Neuronal stem cell (in vitro differentiated cells): ENCODE results near the gene UGT3A1.

Source experiments
- DNase-seq: peaks from one replicate; pipeline ENCODE4 v3.0.0-alpha.2; 2013; ENCODE audit warnings: low spot score
- H2AFZ ChIP-seq: one replicate; pipeline ENCODE4 v1.6.1; 2013; ENCODE audit warnings: mild to moderate bottlenecking, low read length, inconsistent platforms
- H2AK5ac ChIP-seq: 2 replicates; pipeline ENCODE4 v1.6.1; 2013; ENCODE audit warnings: low read depth, mild to moderate bottlenecking, inconsistent platforms, low read length, moderate library complexity, mixed read lengths
- H2BK120ac ChIP-seq: 2 replicates; pipeline ENCODE4 v1.6.1; 2013; ENCODE audit warnings: low read depth, mild to moderate bottlenecking, inconsistent platforms, low read length, moderate library complexity, mixed read lengths
- H2BK12ac ChIP-seq: one replicate; pipeline ENCODE4 v1.6.1; 2013; ENCODE audit warnings: low read length, inconsistent platforms
- H2BK15ac ChIP-seq: 2 replicates; pipeline ENCODE4 v1.6.1; 2013; ENCODE audit warnings: mild to moderate bottlenecking, low read length, inconsistent platforms, mixed read lengths
- H2BK5ac ChIP-seq: one replicate; pipeline ENCODE4 v1.6.1; 2013; ENCODE audit warnings: inconsistent platforms, mild to moderate bottlenecking, low read length, moderate library complexity
- H3K14ac ChIP-seq: one replicate; pipeline ENCODE4 v1.6.1; 2013; ENCODE audit warnings: low read length, inconsistent platforms
- H3K18ac ChIP-seq: 2 replicates; pipeline ENCODE4 v1.6.1; 2013; ENCODE audit warnings: low read length, inconsistent platforms
- H3K23ac ChIP-seq: 2 replicates; pipeline ENCODE4 v1.6.1; 2013; ENCODE audit warnings: low read depth, mild to moderate bottlenecking, mixed read lengths, low read length, inconsistent platforms; ENCODE audit not compliant: poor library complexity
- H3K27ac ChIP-seq: replicated peaks from 3 replicates; pipeline ENCODE4 v1.5.1; 2013; ENCODE audit warnings: low read length, inconsistent platforms
- H3K27me3 ChIP-seq, 3 experiments: 2 replicates each; pipeline ENCODE4 v1.6.1; 2013; ENCODE audit warnings: low read length in 3 of 3, mild to moderate bottlenecking in 2 of 3, inconsistent platforms in 1 of 3, low read depth in 1 of 3, mixed read lengths in 1 of 3, moderate library complexity in 1 of 3; ENCODE audit not compliant: control insufficient read depth in 3 of 3, insufficient read depth in 3 of 3
- H3K36me3 ChIP-seq, 2 donors: replicated peaks in 1 of 2; 2 replicates each; pipeline ENCODE4 v1.6.1; 2013; ENCODE audit warnings: low read length in 2 of 2; ENCODE audit not compliant: control insufficient read depth in 2 of 2, insufficient read depth in 2 of 2
- H3K4ac ChIP-seq: 2 replicates; pipeline ENCODE4 v1.6.1; 2013; ENCODE audit warnings: inconsistent platforms, mild to moderate bottlenecking, low read length, moderate library complexity
- H3K4me1 ChIP-seq, 2 donors: 1 replicate in 1 of 2; 2 replicates in 1 of 2; pipeline ENCODE4 v1.6.1; 2013; ENCODE audit warnings: low read length in 2 of 2, low read depth in 1 of 2; ENCODE audit not compliant: control insufficient read depth in 2 of 2, insufficient read depth in 1 of 2
- H3K4me2 ChIP-seq: one replicate; pipeline ENCODE4 v1.6.1; 2013; ENCODE audit warnings: mild to moderate bottlenecking, low read length, inconsistent platforms; ENCODE audit not compliant: insufficient read depth, poor library complexity, severe bottlenecking
- H3K4me3 ChIP-seq, 2 donors: 2 replicates each; pipeline ENCODE4 v1.5.1; 2013; ENCODE audit warnings: low read length in 2 of 2, mild to moderate bottlenecking in 2 of 2, inconsistent platforms in 1 of 2, moderate library complexity in 1 of 2
- H3K79me1 ChIP-seq: one replicate; pipeline ENCODE4 v1.6.1; 2013; ENCODE audit warnings: low read depth, mild to moderate bottlenecking, inconsistent platforms, low read length, moderate library complexity
- H3K9ac ChIP-seq: one replicate; pipeline ENCODE4 v1.6.1; 2013; ENCODE audit warnings: mild to moderate bottlenecking, low read depth, low read length, inconsistent platforms; ENCODE audit not compliant: poor library complexity
- H3K9me3 ChIP-seq, 2 donors: replicated peaks in 1 of 2; 2 replicates each; pipeline versions ENCODE3 to v1.6.1; 2013; ENCODE audit warnings: low read length in 2 of 2, mild to moderate bottlenecking in 2 of 2, inconsistent platforms in 1 of 2, low read depth in 1 of 2, mixed read lengths in 1 of 2, moderate library complexity in 1 of 2; ENCODE audit not compliant: control insufficient read depth in 2 of 2, insufficient read depth in 1 of 2
- H4K8ac ChIP-seq: one replicate; pipeline ENCODE4 v1.6.1; 2013; ENCODE audit warnings: low read depth, mild to moderate bottlenecking, inconsistent platforms, low read length, moderate library complexity
- H4K91ac ChIP-seq: one replicate; pipeline ENCODE4 v1.6.1; 2013; ENCODE audit warnings: low read length, low read depth, mild to moderate bottlenecking, inconsistent platforms; ENCODE audit not compliant: poor library complexity
- WGBS, 2 donors: extraction: QIAGEN DNeasy Blood & Tissue Kit; methylation state at CpG; one replicate each; pipeline ENCODE4 v1.1.7; 2013; ENCODE audit warnings: missing lambda C conversion rate in 2 of 2, mixed read lengths in 1 of 2; ENCODE audit not compliant: insufficient read length in 2 of 2, insufficient replicate concordance in 1 of 2; ENCODE audit errors: extremely low coverage in 2 of 2; 5-methylcytosine and 5-hydroxymethylcytosine counted together

Gene UGT3A1

DNA sequence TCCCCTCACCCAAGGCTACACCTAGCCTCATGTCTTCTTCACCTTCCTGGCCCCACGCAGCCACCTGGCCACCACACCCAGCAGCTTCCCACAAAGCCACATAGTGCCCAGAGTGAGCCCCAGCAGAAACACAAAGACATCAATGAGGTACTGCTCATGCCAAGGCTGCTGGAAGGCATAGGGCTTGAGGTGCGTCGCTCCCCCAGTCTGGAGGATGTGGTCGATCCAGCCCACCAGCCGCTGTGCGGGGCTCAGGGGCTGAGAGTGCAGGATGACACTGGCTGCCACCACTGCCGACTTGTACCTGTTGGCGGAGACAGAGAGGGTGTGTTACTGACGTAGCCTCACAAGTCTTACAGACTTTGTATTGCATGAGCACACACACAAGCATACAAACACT is 37.0 kb downstream of the UGT3A1 start:
- no peaks in the 10 kb centered on the region for H3K79me1 ChIP-seq
- peak overlapping the region; percentile 46 for H2AK5ac ChIP-seq
- no peaks in the 10 kb centered on the region for H3K4me1 ChIP-seq
- H3K4ac ChIP-seq: no peak overlapping the region
- H2BK12ac ChIP-seq: no peak overlapping the region
- peaks cover 0 to 5% (median 0%) of the 10 kb centered on the region in 3 experiments for H3K27me3 ChIP-seq
- H2BK120ac ChIP-seq: no peak overlapping the region
- peak overlapping the region; percentile 47 for H3K14ac ChIP-seq
- H3K23ac ChIP-seq: peak overlapping the region; percentile 80
- no peak overlapping the region for H3K27ac ChIP-seq
- no peak overlapping the region for H3K4me3 ChIP-seq
- H2BK15ac ChIP-seq: no peak overlapping the region
- no peaks in the 10 kb centered on the region for H3K36me3 ChIP-seq
- H3K9me3 ChIP-seq: no peaks in the 10 kb centered on the region
- no peak overlapping the region for H2BK5ac ChIP-seq
- peak overlapping the region; percentile 35 for H3K18ac ChIP-seq
- H3K4me2 ChIP-seq: no peak overlapping the region
- DNase-seq: no peak
- peak overlapping the region; percentile 63 for H3K9ac ChIP-seq
- WGBS, 2 donors: no CpG with 5 or more reads among the region's 9 CpGs
- H4K91ac ChIP-seq: no peak overlapping the region
- H2AFZ ChIP-seq: no peak overlapping the region
- no peak overlapping the region for H4K8ac ChIP-seq

GRCh38 chr5:35947085-35947484 is 44.1 kb downstream of the UGT3A1 start:
- Histone ChIP-seq H3K27me3 (peaks cover 0 to 5% (median 0%) of the 10 kb centered on the region in 3 experiments), H3K18ac (no peak overlapping the region), H4K8ac (no peak overlapping the region), H3K4ac (no peak overlapping the region), H2BK12ac (no peak overlapping the region), H3K4me3 (no peak overlapping the region), H3K4me1 (no peaks in the 10 kb centered on the region), H2AFZ (no peak overlapping the region), H3K9me3 (no peaks in the 10 kb centered on the region), H3K4me2 (no peak overlapping the region), H3K27ac (no peak overlapping the region), H4K91ac (no peak overlapping the region), H2BK5ac (no peak overlapping the region), H3K14ac (no peak overlapping the region), H2AK5ac (no peak overlapping the region), H2BK120ac (no peak overlapping the region), H3K36me3 (no peaks in the 10 kb centered on the region), H3K23ac (no peak overlapping the region), H3K9ac (no peak overlapping the region), H2BK15ac (no peak overlapping the region), H3K79me1 (no peaks in the 10 kb centered on the region)
- WGBS, 2 donors: no CpG with 5 or more reads among the region's 5 CpGs
- DNase-seq: no peak

GRCh38 chr5:35939639-35940038 is 51.6 kb downstream of the UGT3A1 start:
- H3K9ac ChIP-seq: no peak overlapping the region
- peaks cover 0 to 5% (median 0%) of the 10 kb centered on the region in 3 experiments for H3K27me3 ChIP-seq
- no CpG with 5 or more reads among the region's 3 CpGs for WGBS, 2 donors

DNA sequence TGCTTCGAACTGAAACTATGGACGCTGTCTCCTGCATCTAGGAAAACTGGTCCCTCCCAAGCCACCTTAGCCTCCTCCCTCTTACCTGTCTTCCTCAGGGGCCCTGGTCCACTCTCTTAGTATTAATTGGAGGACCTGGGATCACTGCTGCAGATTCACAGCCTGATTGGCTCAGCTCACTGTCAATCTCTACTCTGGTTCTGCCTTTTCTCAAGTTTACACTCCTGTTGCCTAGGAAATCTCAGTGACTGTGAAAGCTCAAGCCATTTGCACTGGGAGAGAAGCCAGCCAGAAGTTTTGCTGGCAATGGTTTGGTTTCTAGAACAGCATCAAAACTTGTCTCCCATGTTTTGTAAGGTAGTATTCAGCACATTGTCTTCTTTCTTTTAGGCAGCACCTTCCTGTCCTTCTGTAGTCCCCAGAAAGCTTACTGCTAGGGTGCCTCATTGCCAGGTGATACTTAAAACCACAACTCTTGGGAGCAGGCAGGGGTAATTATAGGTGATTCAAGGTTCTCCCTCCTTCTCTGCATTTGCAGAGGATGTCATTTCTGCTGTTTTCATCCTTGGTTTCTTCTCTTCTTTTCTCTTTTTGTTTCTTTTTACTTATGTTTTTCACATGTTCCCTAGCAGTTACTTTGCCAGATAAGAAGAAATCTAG is 52.5 kb downstream of the UGT3A1 start, which contains the start of gene CAPSL:
Gene CAPSL, minus strand, starts transcription at position 55 of the 660 bp plus-strand sequence. CDS start 17,502 bp downstream, outside the sequence.
- peak; percentile 74 for DNase-seq
- Histone ChIP-seq H3K36me3 (no peaks in the 10 kb centered on the region), H3K23ac (no peak within 1 kb of the TSS), H3K14ac (no peak within 1 kb of the TSS), H2BK15ac (no peak within 1 kb of the TSS), H4K8ac (no peak within 1 kb of the TSS), H3K4me2 (no peak within 1 kb of the TSS), H3K4me1 (no peaks in the 10 kb centered on the region), H3K79me1 (no peaks in the 10 kb centered on the region), H4K91ac (no peak within 1 kb of the TSS), H3K9me3 (no peaks in the 10 kb centered on the region), H2AFZ (no peak within 1 kb of the TSS), H3K27ac (no peak within 1 kb of the TSS), H2BK12ac (no peak within 1 kb of the TSS), H3K27me3 (peaks cover 0 to 5% (median 0%) of the 10 kb centered on the region in 3 experiments), H3K9ac (no peak within 1 kb of the TSS), H2BK120ac (no peak within 1 kb of the TSS), H2AK5ac (no peak within 1 kb of the TSS), H3K18ac (no peak within 1 kb of the TSS), H3K4me3 (no peak within 1 kb of the TSS), H2BK5ac (no peak within 1 kb of the TSS), H3K4ac (no peak within 1 kb of the TSS)
- no CpG with 5 or more reads among the region's 2 CpGs for WGBS, 2 donors

More at GRCh38 chr5:35939639-35940038, 51.6 kb downstream of the UGT3A1 start:
- no peak overlapping the region for H2AFZ ChIP-seq
- H3K4me1 ChIP-seq: no peaks in the 10 kb centered on the region
- no peak overlapping the region for H3K27ac ChIP-seq
- no peaks in the 10 kb centered on the region for H3K79me1 ChIP-seq
- H2BK12ac ChIP-seq: no peak overlapping the region
- no peak for DNase-seq
- H4K91ac ChIP-seq: no peak overlapping the region
- no peaks in the 10 kb centered on the region for H3K9me3 ChIP-seq
- H3K14ac ChIP-seq: no peak overlapping the region
- no peak overlapping the region for H2BK15ac ChIP-seq
- no peaks in the 10 kb centered on the region for H3K36me3 ChIP-seq
- no peak overlapping the region for H2BK120ac ChIP-seq
- H2AK5ac ChIP-seq: no peak overlapping the region
- H3K4me2 ChIP-seq: no peak overlapping the region
- H3K23ac ChIP-seq: no peak overlapping the region
- no peak overlapping the region for H3K4ac ChIP-seq
- no peak overlapping the region for H4K8ac ChIP-seq
- no peak overlapping the region for H3K4me3 ChIP-seq
- no peak overlapping the region for H2BK5ac ChIP-seq
- no peak overlapping the region for H3K18ac ChIP-seq
